Measurements from ENCODE around the gene OR6Q1.

The OR6Q1 gene

GRCh38 chr11:58027341-58027740 lies 3.4 kb upstream of the OR6Q1 start:
- DNase-seq, result no peak
- H3K27me3 ChIP-seq (replicated peaks; ENCODE audit: insufficient read depth, low read length), result no peaks in the 10 kb centered on the region
- TF ChIP-seq CTCF (IDR thresholded peaks at IDR 0.05; ENCODE audit: low read length) (no peak), EZH2 (optimal IDR thresholded peaks at IDR 0.05; ENCODE audit: low read depth, low read length) (no peak), EZH2phosphoT487 (IDR thresholded peaks at IDR 0.05; ENCODE audit: low read length) (no peak)
- no peak overlapping the region for H3K27ac ChIP-seq (ENCODE audit: low read length)
- no peaks in the 10 kb centered on the region for H4K20me1 ChIP-seq (ENCODE audit: insufficient read depth, low read length)
- no peaks in the 10 kb centered on the region for H3K9me3 ChIP-seq (replicated peaks; ENCODE audit: insufficient read depth, low read length)
- no peaks in the 10 kb centered on the region for H3K4me1 ChIP-seq (ENCODE audit: low read length)
- H3K36me3 ChIP-seq (replicated peaks; ENCODE audit: insufficient read depth, low read length), result no peaks in the 10 kb centered on the region
- no peak overlapping the region for H2AFZ ChIP-seq (ENCODE audit: low read length)
- no peaks in the 10 kb centered on the region for H3K9me2 ChIP-seq (replicated peaks; ENCODE audit: insufficient read depth, low read length)
- no peaks in the 10 kb centered on the region for H3F3A ChIP-seq (ENCODE audit: insufficient read depth, low read length)
- no peaks in the 10 kb centered on the region for H3K79me2 ChIP-seq (ENCODE audit: low read length)
- H3K4me3 ChIP-seq (ENCODE audit: low read length), result no peak overlapping the region
- H3K4me2 ChIP-seq (ENCODE audit: low read depth, low read length), result no peak overlapping the region
- no peak overlapping the region for H3K9ac ChIP-seq (ENCODE audit: low read length)

- H3K79me2 ChIP-seq (ENCODE audit: low read length), result no peaks in the 10 kb centered on the region
- H4K20me1 ChIP-seq (ENCODE audit: insufficient read depth, low read length), result no peaks in the 10 kb centered on the region
- no peak overlapping the region for H3K27ac ChIP-seq (ENCODE audit: low read length)
- H3K4me1 ChIP-seq (ENCODE audit: low read length), result no peaks in the 10 kb centered on the region
- TF ChIP-seq EZH2phosphoT487 (IDR thresholded peaks at IDR 0.05; ENCODE audit: low read length), result no peak
- TF ChIP-seq CTCF (IDR thresholded peaks at IDR 0.05; ENCODE audit: low read length), result no peak
- no peak for TF ChIP-seq EZH2 (optimal IDR thresholded peaks at IDR 0.05; ENCODE audit: low read depth, low read length)
- no peak overlapping the region for H3K9ac ChIP-seq (ENCODE audit: low read length)
- no peaks in the 10 kb centered on the region for H3K9me2 ChIP-seq (replicated peaks; ENCODE audit: insufficient read depth, low read length)
- H2AFZ ChIP-seq (ENCODE audit: low read length), result no peak overlapping the region
- no peaks in the 10 kb centered on the region for H3K27me3 ChIP-seq (replicated peaks; ENCODE audit: insufficient read depth, low read length)
- no peak overlapping the region for H3K4me2 ChIP-seq (ENCODE audit: low read depth, low read length)
- no peaks in the 10 kb centered on the region for H3K36me3 ChIP-seq (replicated peaks; ENCODE audit: insufficient read depth, low read length)
- no peaks in the 10 kb centered on the region for H3K9me3 ChIP-seq (replicated peaks; ENCODE audit: insufficient read depth, low read length)
- H3F3A ChIP-seq (ENCODE audit: insufficient read depth, low read length), result no peaks in the 10 kb centered on the region
- DNase-seq, result no peak
- no peak overlapping the region for H3K4me3 ChIP-seq (ENCODE audit: low read length)
Observed at GRCh38 chr11:58028687-58029411, 1.9 kb upstream of the OR6Q1 start.

- Histone ChIP-seq H2AFZ (ENCODE audit: low read length) (no peak overlapping the region), H3K4me1 (ENCODE audit: low read length) (no peaks in the 10 kb centered on the region), H3F3A (ENCODE audit: insufficient read depth, low read length) (no peaks in the 10 kb centered on the region), H3K4me3 (ENCODE audit: low read length) (no peak overlapping the region), H3K9me3 (replicated peaks; ENCODE audit: insufficient read depth, low read length) (no peaks in the 10 kb centered on the region), H3K9me2 (replicated peaks; ENCODE audit: insufficient read depth, low read length) (no peaks in the 10 kb centered on the region), H3K9ac (ENCODE audit: low read length) (no peak overlapping the region), H3K27ac (ENCODE audit: low read length) (no peak overlapping the region), H4K20me1 (ENCODE audit: insufficient read depth, low read length) (no peaks in the 10 kb centered on the region), H3K79me2 (ENCODE audit: low read length) (no peaks in the 10 kb centered on the region), H3K27me3 (replicated peaks; ENCODE audit: insufficient read depth, low read length) (no peaks in the 10 kb centered on the region), H3K4me2 (ENCODE audit: low read depth, low read length) (no peak overlapping the region), H3K36me3 (replicated peaks; ENCODE audit: insufficient read depth, low read length) (no peaks in the 10 kb centered on the region)
- no peak for TF ChIP-seq EZH2 (optimal IDR thresholded peaks at IDR 0.05; ENCODE audit: low read depth, low read length)
- no peak for TF ChIP-seq CTCF (IDR thresholded peaks at IDR 0.05; ENCODE audit: low read length)
- TF ChIP-seq EZH2phosphoT487 (IDR thresholded peaks at IDR 0.05; ENCODE audit: low read length), result no peak
- no peak for DNase-seq
Observed at GRCh38 chr11:58034471-58034870, 3.7 kb downstream of the OR6Q1 start.

Measured in MM.1S (cell line).